ENCODE data around the gene TCAIM. TPM values are rescaled to one million over a fixed set of nuclear protein-coding genes. Genes with fewer than 3 reads are reported as not detected.

Gene TCAIM
- total RNA-seq, 1 experiment from 2014 or later, result 20.2 TPM

GRCh38 chr3:44375450-44375849 lies 36.9 kb downstream of the TCAIM start:
- Histone ChIP-seq H3F3A (ENCODE audit: low read length, unreplicated experiment) (no peaks in the 10 kb centered on the region), H4K20me1 (ENCODE audit: low read length) (no peaks in the 10 kb centered on the region), H3K4me1 (ENCODE audit: insufficient read depth, low read length) (no peaks in the 10 kb centered on the region), H3K27ac (ENCODE audit: low read length) (no peak overlapping the region), H3K4me3 (ENCODE audit: low read length) (no peak overlapping the region), H3K79me2 (ENCODE audit: low read length) (no peaks in the 10 kb centered on the region), H3K27me3 (ENCODE audit: low read length) (no peaks in the 10 kb centered on the region), H3K9me2 (replicated peaks; ENCODE audit: low read length) (no peaks in the 10 kb centered on the region), H3K9ac (ENCODE audit: low read length) (no peak overlapping the region), H3K4me2 (ENCODE audit: low read length) (no peak overlapping the region), H3K36me3 (ENCODE audit: low read depth, low read length) (no peaks in the 10 kb centered on the region), H2AFZ (ENCODE audit: low read length) (no peak overlapping the region), H3K9me3 (ENCODE audit: low read length) (no peaks in the 10 kb centered on the region)
- TF ChIP-seq EZH2 (IDR thresholded peaks at IDR 0.05; ENCODE audit: low read length, unreplicated experiment), result no peak
- TF ChIP-seq CTCF (conservative IDR thresholded peaks at IDR 0.05; ENCODE audit: low read depth, low read length), result no peak
- no peak for TF ChIP-seq EZH2phosphoT487 (IDR thresholded peaks at IDR 0.05; ENCODE audit: borderline replicate concordance, low read length)
- no peak for DNase-seq
- no peak for ATAC-seq
- intact Hi-C loops (cut with micrococcal nuclease), result no loop called here
- ChIA-PET POLR2A (ENCODE audit: unreplicated experiment) (no interaction called here), CTCF (no interaction called here)
- BruUV-seq (replicated peaks), result no TSS peak

- Histone ChIP-seq H3K27me3 (ENCODE audit: low read length) (no peaks in the 10 kb centered on the region), H3K27ac (ENCODE audit: low read length) (no peak overlapping the region), H2AFZ (ENCODE audit: low read length) (no peak overlapping the region), H3K9me3 (ENCODE audit: low read length) (no peaks in the 10 kb centered on the region), H3K79me2 (ENCODE audit: low read length) (no peaks in the 10 kb centered on the region), H3K36me3 (ENCODE audit: low read depth, low read length) (peaks cover 5% of the 10 kb centered on the region; the same call in 1 of the 2 replicates), H3K4me3 (ENCODE audit: low read length) (no peak overlapping the region), H3K4me2 (ENCODE audit: low read length) (no peak overlapping the region), H3K9ac (ENCODE audit: low read length) (no peak overlapping the region), H3K9me2 (replicated peaks; ENCODE audit: low read length) (no peaks in the 10 kb centered on the region), H3K4me1 (ENCODE audit: insufficient read depth, low read length) (no peaks in the 10 kb centered on the region), H4K20me1 (ENCODE audit: low read length) (no peaks in the 10 kb centered on the region), H3F3A (ENCODE audit: low read length, unreplicated experiment) (no peaks in the 10 kb centered on the region)
- TF ChIP-seq CTCF (conservative IDR thresholded peaks at IDR 0.05; ENCODE audit: low read depth, low read length) (no peak), EZH2 (IDR thresholded peaks at IDR 0.05; ENCODE audit: low read length, unreplicated experiment) (no peak), EZH2phosphoT487 (IDR thresholded peaks at IDR 0.05; ENCODE audit: borderline replicate concordance, low read length) (no peak)
- ChIA-PET CTCF (no interaction called here), POLR2A (ENCODE audit: unreplicated experiment) (no interaction called here)
- BruUV-seq (replicated peaks), result no TSS peak
- intact Hi-C loops (cut with micrococcal nuclease), result no loop called here
- DNase-seq, result no peak
- no peak for ATAC-seq
Observed at GRCh38 chr3:44387404-44387803, 48.8 kb downstream of the TCAIM start.

- no peaks in the 10 kb centered on the region for H3K4me1 ChIP-seq (ENCODE audit: insufficient read depth, low read length)
- no peak overlapping the region for H3K4me3 ChIP-seq (ENCODE audit: low read length)
- BruUV-seq (replicated peaks), result no TSS peak
- intact Hi-C loops (cut with micrococcal nuclease), result no loop called here
- H3K9me2 ChIP-seq (replicated peaks; ENCODE audit: low read length), result no peaks in the 10 kb centered on the region
- no peak for ATAC-seq
- H3K27me3 ChIP-seq (ENCODE audit: low read length), result no peaks in the 10 kb centered on the region
- no peak overlapping the region for H3K27ac ChIP-seq (ENCODE audit: low read length)
- TF ChIP-seq CTCF (conservative IDR thresholded peaks at IDR 0.05; ENCODE audit: low read depth, low read length), result no peak
- TF ChIP-seq EZH2 (IDR thresholded peaks at IDR 0.05; ENCODE audit: low read length, unreplicated experiment), result no peak
- H3K79me2 ChIP-seq (ENCODE audit: low read length), result no peaks in the 10 kb centered on the region
- no peaks in the 10 kb centered on the region for H4K20me1 ChIP-seq (ENCODE audit: low read length)
- H3K9me3 ChIP-seq (ENCODE audit: low read length), result no peaks in the 10 kb centered on the region
- ChIA-PET POLR2A (ENCODE audit: unreplicated experiment) (no interaction called here), CTCF (no interaction called here)
- H3K9ac ChIP-seq (ENCODE audit: low read length), result no peak overlapping the region
- H3K4me2 ChIP-seq (ENCODE audit: low read length), result no peak overlapping the region
- no peak overlapping the region for H2AFZ ChIP-seq (ENCODE audit: low read length)
- H3K36me3 ChIP-seq (ENCODE audit: low read depth, low read length), result no peaks in the 10 kb centered on the region
- no peaks in the 10 kb centered on the region for H3F3A ChIP-seq (ENCODE audit: low read length, unreplicated experiment)
- no peak for DNase-seq
Observed at GRCh38 chr3:44392489-44392888, 53.9 kb downstream of the TCAIM start.

Data from PC-3 (cell line).